A172 (cell line): ENCODE results near the gene BIRC7. TPM values are rescaled to one million over a fixed set of nuclear protein-coding genes. Genes with fewer than 3 reads are reported as not detected.

Experiments used
- DNase-seq: peaks from one replicate; pipeline ENCODE4 v3.0.0-alpha.2; 2015; ENCODE audit warnings: low spot score
- total RNA-seq: library from RNA; depleted of rRNA; stranded (reverse); fragments of >200 nt; shearing (Covaris generic); gene quantifications from 2 replicates; pipeline ENCODE4 v1.2.3, GENCODE V29; 2014

Gene BIRC7
- total RNA-seq, 1 experiment from 2014 or later, result not detected

- DNase-seq, result no peak
These were observed 12.0 kb downstream of the BIRC7 start for GRCh38 chr20:63247671-63248228.

- DNase-seq, result no peak
These were observed 13.3 kb downstream of the BIRC7 start for GRCh38 chr20:63248835-63249591.

GRCh38 chr20:63249891-63250290, 14.2 kb downstream of the BIRC7 start:
- no peak for DNase-seq

- peak; percentile 19 for DNase-seq
These were observed 15.6 kb downstream of the BIRC7 start for GRCh38 chr20:63251350-63251749.

GRCh38 chr20:63252284-63252711, 16.6 kb downstream of the BIRC7 start:
- no peak for DNase-seq

- no peak for DNase-seq
These were observed 17.3 kb downstream of the BIRC7 start for GRCh38 chr20:63253065-63253437.

- no peak for DNase-seq
These were observed 17.9 kb downstream of the BIRC7 start for GRCh38 chr20:63253438-63254231.

- DNase-seq, result no peak
These were observed 18.5 kb downstream of the BIRC7 start, which contains the start of gene NKAIN4 for GRCh38 chr20:63254232-63254605. TSS of gene NKAIN4 (minus strand) at chr20:63254463. CDS start at chr20:63254450, 13 bp downstream.

- DNase-seq, result no peak
These were observed 19.1 kb downstream of the BIRC7 start for GRCh38 chr20:63254606-63255384.

- DNase-seq, result no peak
These were observed 20.4 kb downstream of the BIRC7 start for GRCh38 chr20:63255931-63256704.

- no peak for DNase-seq
These were observed 21.2 kb downstream of the BIRC7 start for GRCh38 chr20:63256954-63257353.

- DNase-seq, result no peak
These were observed 21.9 kb downstream of the BIRC7 start for GRCh38 chr20:63257629-63258028.

GRCh38 chr20:63258781-63259180, 23.1 kb downstream of the BIRC7 start:
- no peak for DNase-seq

- DNase-seq, result no peak
These were observed 24.2 kb downstream of the BIRC7 start for GRCh38 chr20:63259734-63260460.

- DNase-seq, result no peak
These were observed 24.8 kb downstream of the BIRC7 start for GRCh38 chr20:63260521-63260920.

GRCh38 chr20:63261060-63261794, 25.5 kb downstream of the BIRC7 start:
- no peak for DNase-seq

- no peak for DNase-seq
These were observed 26.3 kb downstream of the BIRC7 start for GRCh38 chr20:63261795-63262528.

- no peak for DNase-seq
These were observed 27.1 kb downstream of the BIRC7 start for GRCh38 chr20:63262836-63263235.

GRCh38 chr20:63264000-63264399, 28.3 kb downstream of the BIRC7 start:
- no peak for DNase-seq
